GM19099 (cell line): ENCODE results near the gene IL9.

ENCODE experiments used
- POLR2A ChIP-seq: IDR thresholded peaks from 3 replicates; pipeline ENCODE4 v1.6.1; 2011; ENCODE audit warnings: low read depth; ENCODE audit not compliant: insufficient read length; ENCODE audit errors: extremely low read depth

The IL9 gene

DNA sequence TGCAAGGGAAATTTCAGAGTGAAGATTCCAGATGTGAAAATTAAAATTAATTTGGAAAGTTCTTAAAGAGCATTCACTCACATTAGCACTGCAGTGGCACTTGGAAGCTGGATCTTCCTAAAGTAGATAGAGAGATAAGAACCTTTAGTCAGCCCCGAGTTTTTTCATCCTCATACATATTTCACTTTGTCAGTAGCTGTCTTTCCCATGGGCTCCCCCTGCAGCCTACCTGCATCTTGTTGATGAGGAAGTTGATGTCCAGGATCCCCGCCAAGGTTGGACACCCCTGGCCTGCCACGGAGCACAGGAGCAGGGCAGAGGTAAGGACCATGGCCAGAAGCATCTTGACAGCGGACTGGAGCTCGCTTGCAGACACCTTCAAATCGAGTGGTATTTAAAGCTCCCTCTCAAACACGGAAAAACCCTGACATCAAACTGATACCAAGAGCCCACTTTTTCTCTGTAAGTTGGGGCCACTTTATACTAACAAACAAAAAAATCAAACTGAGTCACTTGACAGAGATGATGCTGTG lies at the start of gene IL9:
TSS of gene IL9 (minus strand) at position 368 of the 533 bp plus-strand sequence. CDS start at position 343, 25 bp downstream.
- no peak for TF ChIP-seq POLR2A

GRCh38 chr5:135944967-135945560 lies 49.4 kb upstream of the IL9 start:
- no peak for TF ChIP-seq POLR2A

GRCh38 chr5:135944564-135944963 lies 48.9 kb upstream of the IL9 start:
- no peak for TF ChIP-seq POLR2A

- no peak for TF ChIP-seq POLR2A
Observed at GRCh38 chr5:135942202-135942771, 46.6 kb upstream of the IL9 start.

GRCh38 chr5:135941711-135942110 lies 46.1 kb upstream of the IL9 start:
- TF ChIP-seq POLR2A: no peak

DNA sequence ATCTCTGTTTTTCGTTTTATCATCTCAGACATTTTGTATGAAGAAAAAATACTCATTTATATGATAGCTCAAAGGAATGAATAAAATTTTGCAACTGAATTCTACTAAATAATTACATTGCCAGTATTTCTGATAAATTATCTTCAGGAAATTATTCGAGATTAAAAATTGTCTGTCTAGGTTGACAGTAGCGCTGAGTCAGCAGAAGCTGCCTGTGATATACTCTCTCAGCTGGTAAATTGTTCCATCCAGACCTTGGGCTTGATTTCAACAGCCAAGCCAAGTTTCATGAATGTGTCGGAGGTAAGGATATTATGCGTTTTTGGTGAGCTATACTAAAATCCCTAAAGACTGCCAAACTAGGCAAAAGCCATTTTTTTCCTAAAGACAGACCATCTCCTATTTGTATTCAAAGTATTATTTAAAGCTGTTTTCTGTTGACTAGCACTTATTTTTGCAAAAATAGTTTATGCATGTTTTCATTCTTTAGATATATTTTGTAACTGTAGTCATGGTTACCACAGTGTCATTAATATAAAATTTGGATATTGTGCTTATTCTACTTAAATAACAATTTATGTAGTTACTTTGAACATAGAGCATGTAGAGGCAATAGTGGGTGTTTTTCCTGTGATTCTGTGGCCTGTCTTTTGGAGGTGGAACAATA lies 41.7 kb upstream of the IL9 start:
- TF ChIP-seq POLR2A: no peak

DNA sequence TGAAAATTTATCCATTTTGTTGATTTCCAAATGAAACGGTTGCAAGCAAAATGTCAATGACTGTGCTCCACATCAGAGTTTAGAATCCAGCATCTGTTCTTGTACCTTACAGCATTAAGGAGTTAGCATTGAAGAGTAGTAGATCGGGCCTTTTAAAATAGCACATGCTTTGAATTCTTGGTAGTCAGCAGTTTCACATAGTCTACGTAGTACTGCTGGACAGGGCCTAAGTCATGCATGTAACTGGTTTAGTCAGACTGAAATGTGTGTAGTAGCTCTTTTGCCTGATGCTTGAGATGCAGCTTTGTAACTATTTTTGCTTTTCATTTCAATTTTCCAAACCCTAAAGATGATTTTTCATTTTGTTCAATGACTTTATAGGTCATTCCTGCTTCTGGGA lies 39.3 kb upstream of the IL9 start:
- no peak for TF ChIP-seq POLR2A

- no peak for TF ChIP-seq POLR2A
Observed at GRCh38 chr5:135930949-135931295, 35.3 kb upstream of the IL9 start.

DNA sequence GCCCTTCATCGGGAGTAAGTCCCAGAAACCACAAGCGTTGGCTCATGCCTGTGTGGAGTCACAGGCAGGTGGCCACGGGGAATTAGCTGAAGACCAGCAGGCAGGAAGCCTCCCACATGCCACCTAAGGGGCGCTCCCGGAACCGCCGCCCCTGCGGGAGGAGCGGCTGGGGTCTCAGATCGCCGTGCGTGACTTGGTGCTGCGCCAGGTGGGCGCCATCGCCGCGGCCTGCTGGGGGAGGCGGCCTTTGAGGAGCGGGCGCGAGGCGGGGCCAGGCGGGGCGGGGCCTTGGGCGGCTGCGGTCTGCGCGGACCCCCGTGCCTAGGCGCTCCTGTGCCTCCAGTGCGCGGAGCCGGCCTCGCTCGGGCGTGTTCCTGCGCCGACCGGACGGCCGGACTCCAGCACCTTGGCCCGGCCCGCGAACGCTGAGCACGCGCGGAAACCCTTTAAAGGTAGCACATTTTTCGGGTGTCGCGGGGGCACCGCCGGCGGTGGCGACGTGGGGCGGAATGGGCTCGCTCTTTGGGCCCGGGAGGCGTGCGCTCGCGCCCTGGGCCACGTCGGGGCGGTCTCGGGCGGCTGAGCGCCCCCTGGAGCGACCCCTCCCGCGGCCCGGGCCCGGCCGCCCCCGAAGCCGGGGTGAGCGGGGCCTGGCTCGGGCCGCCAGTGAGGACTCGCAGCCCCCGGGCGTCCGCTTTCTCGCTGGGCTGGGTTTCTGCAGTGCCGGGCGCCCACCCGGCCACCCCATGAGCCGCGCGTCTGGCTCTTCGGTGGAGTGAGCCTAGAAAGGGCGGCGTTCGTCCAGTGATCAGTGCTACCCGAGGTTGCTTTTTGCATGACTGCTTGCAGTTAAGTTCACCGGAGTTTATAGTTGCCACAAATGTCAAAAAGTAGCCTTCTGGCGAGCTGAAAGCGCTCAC lies 34.6 kb upstream of the IL9 start:
- TF ChIP-seq POLR2A: no peak

DNA sequence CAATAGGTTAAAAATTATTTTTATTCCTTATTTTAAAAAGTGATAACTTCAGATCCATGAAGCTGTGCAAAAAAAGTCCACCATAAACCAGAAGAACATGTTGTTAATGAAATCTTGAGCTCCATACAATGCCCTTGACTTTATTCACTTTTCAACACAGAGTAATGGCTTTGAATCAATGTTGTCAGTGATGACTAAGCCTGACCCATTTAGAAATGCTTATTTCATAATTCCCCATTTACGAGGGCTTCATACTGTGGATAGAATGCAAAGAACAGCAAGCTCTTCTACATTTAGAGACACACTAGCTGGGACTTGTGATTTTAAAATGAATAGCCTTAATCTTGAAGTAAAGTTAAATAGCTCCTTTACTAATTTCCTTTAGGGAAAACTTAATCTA lies 25.7 kb upstream of the IL9 start:
- no peak for TF ChIP-seq POLR2A

DNA sequence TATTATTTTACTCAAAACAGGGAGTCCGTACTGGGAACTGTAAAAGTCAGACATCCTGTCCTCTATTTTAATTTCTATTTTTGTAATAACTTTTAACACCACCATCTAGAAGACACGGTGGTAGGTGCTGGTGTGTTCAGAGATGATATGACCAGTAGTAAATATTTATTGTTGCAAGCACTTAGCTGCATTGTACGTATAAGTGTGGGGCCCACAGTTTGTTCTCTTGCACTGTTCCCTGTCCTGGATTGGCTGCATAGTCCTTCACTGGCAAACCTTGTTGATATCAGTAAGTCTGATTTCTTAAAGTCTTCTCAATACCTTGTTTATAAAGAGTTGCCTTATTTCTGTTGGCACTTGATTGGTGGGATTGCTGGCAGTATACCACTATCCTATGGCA lies 24.6 kb upstream of the IL9 start:
- no peak for TF ChIP-seq POLR2A

DNA sequence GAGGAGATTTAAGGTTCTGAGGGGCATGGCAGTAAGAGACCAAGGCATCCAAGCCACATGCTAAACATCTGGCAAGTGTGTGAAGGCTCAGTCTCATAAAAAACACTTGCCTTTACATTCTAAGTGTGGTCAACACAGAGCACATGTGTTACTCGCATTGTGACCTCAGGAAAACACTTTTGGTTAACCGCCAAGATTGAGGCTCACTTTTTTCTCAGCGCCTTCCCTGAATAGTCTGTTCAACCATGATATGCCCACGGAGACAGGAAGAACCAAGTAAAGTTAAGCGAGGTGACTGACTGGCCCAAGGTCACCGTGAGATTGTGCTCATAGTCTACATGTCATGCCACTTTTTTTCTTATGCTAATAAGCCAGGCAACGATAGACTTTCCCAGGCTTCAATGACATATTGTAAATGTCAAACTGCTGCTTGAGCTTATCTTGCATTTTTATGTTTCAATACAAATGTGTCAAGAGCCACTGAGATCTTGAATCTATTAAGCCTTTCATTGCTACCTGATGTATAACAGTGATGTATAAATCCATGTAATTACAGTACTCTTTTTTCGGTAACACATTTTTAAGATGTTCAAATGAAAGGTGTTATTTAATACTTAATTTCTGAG lies 21.1 kb upstream of the IL9 start:
- no peak for TF ChIP-seq POLR2A

DNA sequence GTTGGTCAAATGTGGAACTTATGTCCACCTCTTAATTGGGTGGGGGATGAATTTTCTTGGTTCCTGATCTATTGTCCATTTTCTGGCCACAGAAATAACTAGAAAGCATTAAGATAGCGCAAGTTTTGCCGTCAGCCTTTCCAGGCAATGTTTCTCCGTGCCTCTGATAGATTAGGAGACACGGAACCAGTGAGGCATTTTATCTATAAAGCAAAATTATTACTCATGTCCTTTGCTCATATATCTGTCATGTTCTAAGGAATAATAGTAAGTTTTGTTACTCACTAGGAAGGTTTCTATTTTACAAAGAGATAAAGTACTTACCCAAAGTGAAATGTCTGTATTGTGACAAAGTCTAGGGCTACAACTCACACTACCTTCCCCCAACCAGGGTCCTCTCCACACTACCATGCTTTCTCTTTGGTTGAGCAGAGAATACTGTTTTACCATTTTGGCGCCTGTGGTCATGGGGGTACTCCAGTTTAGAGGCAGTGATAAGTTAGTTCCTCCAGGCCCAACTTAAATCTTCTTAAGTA lies 19.9 kb upstream of the IL9 start:
- no peak for TF ChIP-seq POLR2A
